GM19463 (cell line): ENCODE results near the gene PRDM13.
A peak's percentile ranks its signal among the peaks of the same experiment; 100 is the strongest.
"Not testable (repeated sequence)": the region's sequence is repeated elsewhere in the genome, so short reads cannot be mapped to it uniquely, and the experiment has no call there.

Experiments
- ATAC-seq: cut with Tn5 transposase; IDR thresholded peaks from one replicate; pipeline ENCODE4 v1.9.1; 2021; ENCODE audit warnings: mild to moderate bottlenecking, moderate library complexity; ENCODE audit not compliant: unreplicated experiment

The PRDM13 gene

GRCh38 chr6:99606656-99607415 is at the start of gene PRDM13:
TSS of gene PRDM13 (plus strand) at chr6:99606833. CDS start at chr6:99607035, 202 bp downstream.
- ATAC-seq: no peak

- no peak for ATAC-seq
Measured at GRCh38 chr6:99559057-99559456, 47.6 kb upstream of the PRDM13 start.

- no peak for ATAC-seq
Measured at GRCh38 chr6:99560668-99561067, 46.0 kb upstream of the PRDM13 start.

- ATAC-seq: no peak
Measured at GRCh38 chr6:99563056-99563723, 43.4 kb upstream of the PRDM13 start.

GRCh38 chr6:99568103-99568933 is 38.3 kb upstream of the PRDM13 start, which contains the start of gene CCNC:
TSS of gene CCNC (minus strand) at chr6:99568660. CDS start at chr6:99568527, 133 bp downstream.
- peak; percentile 98 for ATAC-seq

GRCh38 chr6:99573980-99574617 is 32.5 kb upstream of the PRDM13 start:
- no peak for ATAC-seq

- no peak for ATAC-seq
Measured at GRCh38 chr6:99575544-99576227, 30.9 kb upstream of the PRDM13 start.

GRCh38 chr6:99579781-99580180 is 26.9 kb upstream of the PRDM13 start:
- ATAC-seq: no peak

- no peak for ATAC-seq
Measured at GRCh38 chr6:99587792-99588191, 18.8 kb upstream of the PRDM13 start.

- peak; percentile 94 for ATAC-seq
Measured at GRCh38 chr6:99588618-99589289, 17.9 kb upstream of the PRDM13 start.

- peak; percentile 13 for ATAC-seq
Measured at GRCh38 chr6:99589290-99589672, 17.4 kb upstream of the PRDM13 start.

- ATAC-seq: no peak
Measured at GRCh38 chr6:99589907-99590493, 16.6 kb upstream of the PRDM13 start.

GRCh38 chr6:99590728-99591672 is 15.6 kb upstream of the PRDM13 start:
- no peak for ATAC-seq

- ATAC-seq: no peak
Measured at GRCh38 chr6:99591673-99592364, 14.8 kb upstream of the PRDM13 start.

- no peak for ATAC-seq
Measured at GRCh38 chr6:99592900-99593299, 13.7 kb upstream of the PRDM13 start.

- not testable (repeated sequence) for ATAC-seq
Measured at GRCh38 chr6:99594696-99595095, 11.9 kb upstream of the PRDM13 start.

GRCh38 chr6:99602520-99603420 is 3.9 kb upstream of the PRDM13 start:
- ATAC-seq: no peak
